K562 (cell line): ENCODE results near the gene PFKL. TPM values are rescaled to one million over a fixed set of nuclear protein-coding genes. Genes with fewer than 3 reads are reported as not detected.

Source experiments
- ATF1 ChIP-seq, 2 experiments: fragments of 450-650 bp in 1 of 2; IDR thresholded peaks; 2 replicates each; pipeline ENCODE4 v1.6.1; 2016; ENCODE audit warnings: missing compliant biosample characterization in 1 of 2, missing genetic modification characterization in 1 of 2
- ATF7 ChIP-seq: fragments of 450-650 bp; IDR thresholded peaks from 2 replicates; pipeline ENCODE4 v1.7.1; 2014; ENCODE audit warnings: mild to moderate bottlenecking, moderate library complexity
- BRF1 ChIP-seq: IDR thresholded peaks from 3 replicates; pipeline ENCODE4 v1.6.1; 2011; ENCODE audit warnings: borderline replicate concordance, mild to moderate bottlenecking; ENCODE audit not compliant: insufficient read length; ENCODE audit errors: extremely low read depth
- HDGF ChIP-seq: fragments of 450-650 bp; IDR thresholded peaks from 2 replicates; pipeline ENCODE4 v1.6.1; 2016
- NFIC ChIP-seq: fragments of 450-650 bp; IDR thresholded peaks from 2 replicates; pipeline ENCODE4 v1.6.1; 2017; ENCODE audit warnings: mild to moderate bottlenecking, inconsistent platforms
- SMAD2 ChIP-seq: fragments of 150-350 bp; IDR thresholded peaks from 2 replicates; pipeline ENCODE4 v1.6.1; 2014; ENCODE audit warnings: low read depth, mild to moderate bottlenecking, low read length
- TAF7 ChIP-seq: fragments of 450-650 bp; IDR thresholded peaks from 2 replicates; pipeline ENCODE4 v1.6.1; 2016; ENCODE audit warnings: missing genetic modification characterization, missing compliant biosample characterization
- TBL1XR1 ChIP-seq, 2 experiments: IDR thresholded peaks; 2 replicates each; pipeline ENCODE4 v1.6.1; 2012; ENCODE audit warnings: improper control_type of control experiment in 2 of 2, low read length in 2 of 2, mild to moderate bottlenecking in 1 of 2
- polyA plus RNA-seq, 8 experiments: library from polyadenylated mRNA; depleted of rRNA in 4 of 8; stranded (reverse) in 5 of 8; unstranded in 3 of 8; fragments of >200 nt; fragmentation: Nextera tagmentation in 2 of 8; fragmentation: Illumina TruSeq in 1 of 8; extraction: Ambion mirVana in 2 of 8; extraction: Trizol in 1 of 8; gene quantifications; 2 replicates each; pipeline versions ENCODE4 v1.2.1 to v1.2.3, GENCODE V29; 2011 to 2014; ENCODE audit warnings: inconsistent platforms in 1 of 8, missing spikeins in 1 of 8
- total RNA-seq, 7 experiments: library from RNA; depleted of rRNA in 6 of 7; stranded (reverse); fragments of >200 nt in 6 of 7; fragmentation: Illumina TruSeq in 2 of 7; extraction: Trizol in 2 of 7; gene quantifications; 2 replicates each; pipeline versions ENCODE4 v1.2.1 to v1.2.3, GENCODE V29; 2011 to 2021; ENCODE audit warnings: low replicate concordance in 1 of 7
- TF ChIP-seq, protein P1 (sequence below): fragments of 450-650 bp; IDR thresholded peaks from 2 replicates; pipeline ENCODE4 v1.6.1; 2017; ENCODE audit warnings: antibody characterized with exemption
- TF ChIP-seq, protein P2 (sequence below): IDR thresholded peaks from 2 replicates; pipeline ENCODE4 v1.6.1; 2012; ENCODE audit warnings: low read depth, low read length, improper control_type of control experiment, borderline replicate concordance
- TF ChIP-seq, protein P3 (sequence below), 2 experiments: IDR thresholded peaks; 2 replicates each; pipeline ENCODE4 v1.6.1; 2011; ENCODE audit warnings: borderline replicate concordance in 1 of 2, control low read depth in 1 of 2, low read depth in 1 of 2, low read length in 1 of 2, mild to moderate bottlenecking in 1 of 2, mixed read lengths in 1 of 2, moderate library complexity in 1 of 2; ENCODE audit not compliant: insufficient read depth in 1 of 2, insufficient read length in 1 of 2, poor library complexity in 1 of 2, severe bottlenecking in 1 of 2; ENCODE audit errors: extremely low read depth in 1 of 2
- TF ChIP-seq, protein P4 (sequence below): fragments of 250-450 bp; sonication (Bioruptor Pico); IDR thresholded peaks from 2 replicates; pipeline ENCODE4 v1.5.1; 2021; ENCODE audit warnings: mild to moderate bottlenecking
- TF ChIP-seq, protein P5 (sequence below): fragments of 450-650 bp; IDR thresholded peaks from 2 replicates; pipeline ENCODE4 v1.7.1; 2018; ENCODE audit warnings: mild to moderate bottlenecking, low read depth; ENCODE audit not compliant: partially characterized antibody

The PFKL gene
- total and polyA plus RNA-seq, 9 of the 15 experiments (the other 6 are each of a cell fraction or from before 2014, with no cell fraction given), result 1.1 to 124 (median 45.6) TPM

DNA sequence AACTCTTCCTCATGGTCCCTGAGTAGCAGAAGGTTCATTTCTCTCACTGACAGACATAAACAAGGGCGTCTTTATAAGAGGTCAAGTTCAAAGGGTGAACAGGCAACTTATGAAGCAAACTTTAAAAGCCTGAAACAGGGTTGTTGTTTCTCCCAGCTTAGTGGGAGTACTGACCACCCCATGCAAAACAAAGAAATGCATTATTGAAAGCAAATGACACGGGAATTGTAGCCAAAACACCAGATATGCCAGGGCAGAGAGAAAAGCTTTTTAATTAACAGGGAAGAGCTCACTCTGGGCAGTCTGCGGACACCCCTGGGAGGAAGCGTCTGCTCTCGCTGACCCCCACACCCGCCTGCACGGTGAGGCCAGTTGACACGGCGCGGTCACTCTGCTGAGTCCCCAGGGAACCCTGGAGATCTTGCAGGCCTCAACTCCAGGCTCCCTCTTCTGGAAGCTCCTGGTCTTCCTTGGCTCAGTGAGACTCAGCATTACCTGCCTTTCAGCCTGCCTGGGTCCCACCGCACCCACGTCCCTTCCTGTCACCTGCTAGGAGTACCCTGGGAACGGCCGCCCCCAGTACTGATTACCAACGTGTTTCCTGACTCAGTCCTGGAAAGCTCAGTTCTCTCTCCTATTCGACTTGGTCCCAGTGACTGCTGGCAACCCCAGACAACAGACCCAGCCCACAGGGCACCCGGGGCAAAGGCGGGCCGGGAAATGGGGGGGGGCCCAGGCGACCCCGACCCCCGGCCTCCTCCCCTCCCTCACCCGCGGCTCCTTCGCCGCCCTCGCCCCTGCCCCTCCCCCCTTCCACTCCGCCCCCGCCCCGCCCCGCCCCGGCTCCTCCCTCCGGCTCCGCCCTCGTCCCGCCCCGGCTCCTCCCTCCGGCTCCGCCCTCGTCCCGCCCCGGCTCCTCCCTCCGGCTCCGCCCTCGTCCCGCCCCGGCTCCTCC is 38.4 kb downstream of the PFKL start (continued):
- TF ChIP-seq NFIC (no peak), ATF7 (peak; percentile 29; the same call in 1 of the 2 replicates), ATF1 (CRISPR knock-in tag; IDR thresholded peaks at IDR 0.05) (no peak), ATF1 (tag; IDR thresholded peaks at IDR 0.05) (peak; percentile 20; the same call in 1 of the 2 replicates), TBL1XR1 (IDR thresholded peaks at IDR 0.05; ENCODE audit: low read length in 2 of 2) (no peak), TAF7 (no peak), SMAD2 (no peak), BRF1 (no peak), HDGF (no peak)
- TF ChIP-seq, protein P1, sequence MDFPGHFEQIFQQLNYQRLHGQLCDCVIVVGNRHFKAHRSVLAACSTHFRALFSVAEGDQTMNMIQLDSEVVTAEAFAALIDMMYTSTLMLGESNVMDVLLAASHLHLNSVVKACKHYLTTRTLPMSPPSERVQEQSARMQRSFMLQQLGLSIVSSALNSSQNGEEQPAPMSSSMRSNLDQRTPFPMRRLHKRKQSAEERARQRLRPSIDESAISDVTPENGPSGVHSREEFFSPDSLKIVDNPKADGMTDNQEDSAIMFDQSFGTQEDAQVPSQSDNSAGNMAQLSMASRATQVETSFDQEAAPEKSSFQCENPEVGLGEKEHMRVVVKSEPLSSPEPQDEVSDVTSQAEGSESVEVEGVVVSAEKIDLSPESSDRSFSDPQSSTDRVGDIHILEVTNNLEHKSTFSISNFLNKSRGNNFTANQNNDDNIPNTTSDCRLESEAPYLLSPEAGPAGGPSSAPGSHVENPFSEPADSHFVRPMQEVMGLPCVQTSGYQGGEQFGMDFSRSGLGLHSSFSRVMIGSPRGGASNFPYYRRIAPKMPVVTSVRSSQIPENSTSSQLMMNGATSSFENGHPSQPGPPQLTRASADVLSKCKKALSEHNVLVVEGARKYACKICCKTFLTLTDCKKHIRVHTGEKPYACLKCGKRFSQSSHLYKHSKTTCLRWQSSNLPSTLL, result no peak
- TF ChIP-seq, protein P2, sequence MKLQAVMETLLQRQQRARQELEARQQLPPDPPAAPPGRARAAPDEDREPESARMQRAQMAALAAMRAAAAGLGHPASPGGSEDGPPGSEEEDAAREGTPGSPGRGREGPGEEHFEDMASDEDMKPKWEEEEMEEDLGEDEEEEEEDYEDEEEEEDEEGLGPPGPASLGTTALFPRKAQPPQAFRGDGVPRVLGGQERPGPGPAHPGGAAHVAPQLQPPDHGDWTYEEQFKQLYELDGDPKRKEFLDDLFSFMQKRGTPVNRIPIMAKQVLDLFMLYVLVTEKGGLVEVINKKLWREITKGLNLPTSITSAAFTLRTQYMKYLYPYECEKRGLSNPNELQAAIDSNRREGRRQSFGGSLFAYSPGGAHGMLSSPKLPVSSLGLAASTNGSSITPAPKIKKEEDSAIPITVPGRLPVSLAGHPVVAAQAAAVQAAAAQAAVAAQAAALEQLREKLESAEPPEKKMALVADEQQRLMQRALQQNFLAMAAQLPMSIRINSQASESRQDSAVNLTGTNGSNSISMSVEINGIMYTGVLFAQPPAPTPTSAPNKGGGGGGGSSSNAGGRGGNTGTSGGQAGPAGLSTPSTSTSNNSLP, result no peak
- TF ChIP-seq, protein P3, sequence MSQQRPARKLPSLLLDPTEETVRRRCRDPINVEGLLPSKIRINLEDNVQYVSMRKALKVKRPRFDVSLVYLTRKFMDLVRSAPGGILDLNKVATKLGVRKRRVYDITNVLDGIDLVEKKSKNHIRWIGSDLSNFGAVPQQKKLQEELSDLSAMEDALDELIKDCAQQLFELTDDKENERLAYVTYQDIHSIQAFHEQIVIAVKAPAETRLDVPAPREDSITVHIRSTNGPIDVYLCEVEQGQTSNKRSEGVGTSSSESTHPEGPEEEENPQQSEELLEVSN (IDR thresholded peaks at IDR 0.05; ENCODE audit: borderline replicate concordance in 1 of 2, extremely low read depth in 1 of 2, insufficient read depth in 1 of 2, insufficient read length in 1 of 2, low read depth in 1 of 2, low read length in 1 of 2, poor library complexity in 1 of 2, severe bottlenecking in 1 of 2), result peak in 1 of 2 experiments; percentile 33
- TF ChIP-seq, protein P4, sequence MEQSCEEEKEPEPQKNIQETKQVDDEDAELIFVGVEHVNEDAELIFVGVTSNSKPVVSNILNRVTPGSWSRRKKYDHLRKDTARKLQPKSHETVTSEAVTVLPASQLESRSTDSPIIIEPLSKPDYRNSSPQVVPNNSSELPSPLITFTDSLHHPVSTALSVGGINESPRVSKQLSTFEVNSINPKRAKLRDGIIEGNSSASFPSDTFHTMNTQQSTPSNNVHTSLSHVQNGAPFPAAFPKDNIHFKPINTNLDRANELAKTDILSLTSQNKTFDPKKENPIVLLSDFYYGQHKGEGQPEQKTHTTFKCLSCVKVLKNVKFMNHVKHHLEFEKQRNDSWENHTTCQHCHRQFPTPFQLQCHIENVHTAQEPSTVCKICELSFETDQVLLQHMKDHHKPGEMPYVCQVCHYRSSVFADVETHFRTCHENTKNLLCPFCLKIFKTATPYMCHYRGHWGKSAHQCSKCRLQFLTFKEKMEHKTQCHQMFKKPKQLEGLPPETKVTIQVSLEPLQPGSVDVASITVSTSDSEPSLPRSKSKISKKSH, result no peak
- TF ChIP-seq, protein P5, sequence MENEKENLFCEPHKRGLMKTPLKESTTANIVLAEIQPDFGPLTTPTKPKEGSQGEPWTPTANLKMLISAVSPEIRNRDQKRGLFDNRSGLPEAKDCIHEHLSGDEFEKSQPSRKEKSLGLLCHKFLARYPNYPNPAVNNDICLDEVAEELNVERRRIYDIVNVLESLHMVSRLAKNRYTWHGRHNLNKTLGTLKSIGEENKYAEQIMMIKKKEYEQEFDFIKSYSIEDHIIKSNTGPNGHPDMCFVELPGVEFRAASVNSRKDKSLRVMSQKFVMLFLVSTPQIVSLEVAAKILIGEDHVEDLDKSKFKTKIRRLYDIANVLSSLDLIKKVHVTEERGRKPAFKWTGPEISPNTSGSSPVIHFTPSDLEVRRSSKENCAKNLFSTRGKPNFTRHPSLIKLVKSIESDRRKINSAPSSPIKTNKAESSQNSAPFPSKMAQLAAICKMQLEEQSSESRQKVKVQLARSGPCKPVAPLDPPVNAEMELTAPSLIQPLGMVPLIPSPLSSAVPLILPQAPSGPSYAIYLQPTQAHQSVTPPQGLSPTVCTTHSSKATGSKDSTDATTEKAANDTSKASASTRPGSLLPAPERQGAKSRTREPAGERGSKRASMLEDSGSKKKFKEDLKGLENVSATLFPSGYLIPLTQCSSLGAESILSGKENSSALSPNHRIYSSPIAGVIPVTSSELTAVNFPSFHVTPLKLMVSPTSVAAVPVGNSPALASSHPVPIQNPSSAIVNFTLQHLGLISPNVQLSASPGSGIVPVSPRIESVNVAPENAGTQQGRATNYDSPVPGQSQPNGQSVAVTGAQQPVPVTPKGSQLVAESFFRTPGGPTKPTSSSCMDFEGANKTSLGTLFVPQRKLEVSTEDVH, result no peak
